ENCODE results near the gene MRPS22.

DNA sequence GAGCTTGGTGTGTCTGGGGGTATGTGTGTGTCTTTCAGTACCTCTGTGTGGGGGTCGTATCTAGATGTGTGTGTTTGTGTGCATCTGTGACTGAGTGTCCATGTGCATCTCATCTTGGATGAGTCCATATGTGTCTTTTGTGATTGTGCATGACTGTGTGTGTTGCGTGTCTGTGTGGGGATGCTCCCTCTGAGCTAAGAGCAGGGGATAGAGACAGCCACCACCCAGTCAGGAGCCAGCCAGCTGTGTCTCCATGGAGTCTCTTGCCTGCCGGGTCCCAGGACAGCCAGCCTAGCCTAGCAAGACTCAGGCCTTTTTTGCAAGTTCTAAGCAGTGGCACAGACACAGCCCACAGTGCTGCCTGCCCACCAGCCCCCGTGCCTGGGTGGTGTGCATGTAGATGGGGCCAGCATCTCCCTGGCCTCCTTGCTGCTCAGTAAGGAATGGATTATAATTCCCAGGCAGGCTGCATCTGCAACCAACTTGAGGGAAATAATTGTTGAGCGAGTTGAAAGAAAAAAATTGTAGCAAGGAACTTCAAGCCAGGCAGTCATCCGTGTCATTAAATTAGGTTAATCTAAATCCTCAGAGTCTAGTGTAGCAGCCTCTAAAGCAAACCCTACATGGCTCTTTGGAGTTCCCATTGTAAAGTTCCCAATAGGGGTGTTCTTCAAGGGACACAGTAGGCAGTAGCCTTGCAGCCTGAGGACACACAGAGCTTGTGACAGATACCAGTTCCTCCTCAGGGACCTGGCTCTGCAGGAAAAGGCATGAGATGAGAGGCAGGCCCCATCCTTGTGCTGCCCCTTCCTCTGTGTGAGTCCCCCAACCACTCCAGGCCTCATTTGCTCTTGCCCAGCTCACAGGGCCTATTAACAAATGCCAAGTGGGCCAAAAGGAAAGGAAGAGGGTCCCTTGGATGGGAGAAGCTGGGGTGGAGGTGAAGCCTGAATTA lies 35.9 kb upstream of the MRPS22 start:
- no peak for TF ChIP-seq NFRKB (IDR thresholded peaks at IDR 0.05)
- TF ChIP-seq HDGF (IDR thresholded peaks at IDR 0.05; ENCODE audit: borderline replicate concordance), result no peak
- no peak for TF ChIP-seq ZNF384 (IDR thresholded peaks at IDR 0.05)
- TF ChIP-seq ARNT (IDR thresholded peaks at IDR 0.05), result no peak
- TF ChIP-seq CTBP1 (IDR thresholded peaks at IDR 0.05; ENCODE audit: borderline replicate concordance), result no peak
- TF ChIP-seq, protein P1, sequence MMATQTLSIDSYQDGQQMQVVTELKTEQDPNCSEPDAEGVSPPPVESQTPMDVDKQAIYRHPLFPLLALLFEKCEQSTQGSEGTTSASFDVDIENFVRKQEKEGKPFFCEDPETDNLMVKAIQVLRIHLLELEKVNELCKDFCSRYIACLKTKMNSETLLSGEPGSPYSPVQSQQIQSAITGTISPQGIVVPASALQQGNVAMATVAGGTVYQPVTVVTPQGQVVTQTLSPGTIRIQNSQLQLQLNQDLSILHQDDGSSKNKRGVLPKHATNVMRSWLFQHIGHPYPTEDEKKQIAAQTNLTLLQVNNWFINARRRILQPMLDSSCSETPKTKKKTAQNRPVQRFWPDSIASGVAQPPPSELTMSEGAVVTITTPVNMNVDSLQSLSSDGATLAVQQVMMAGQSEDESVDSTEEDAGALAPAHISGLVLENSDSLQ (IDR thresholded peaks at IDR 0.05), result no peak
- TF ChIP-seq BHLHE40 (IDR thresholded peaks at IDR 0.05; ENCODE audit: borderline replicate concordance), result no peak
- no peak for TF ChIP-seq FOXM1 (IDR thresholded peaks at IDR 0.05; ENCODE audit: borderline replicate concordance)
- no peak for TF ChIP-seq TARDBP (IDR thresholded peaks at IDR 0.05)
- TF ChIP-seq FOXK2 (IDR thresholded peaks at IDR 0.05), result no peak

Measured in HEK293T (cell line).